Stimulated activated CD4-positive, alpha-beta T cell treated with anti-CD3 and anti-CD28 coated beads, TNF-alpha, amount 100 ng/mL, for 24 hours (primary cell): ENCODE results near the gene NOTO.

Experiments used
- DNase-seq, 3 experiments: peaks; one replicate each; pipeline ENCODE4 v3.0.0-alpha.2; 2020; ENCODE audit warnings: low read depth in 3 of 3

Gene NOTO

GRCh38 chr2:73257425-73258125 is 55.2 kb downstream of the NOTO start:
- no peak for DNase-seq

GRCh38 chr2:73258186-73258912 is 56.0 kb downstream of the NOTO start:
- DNase-seq, result no peak

GRCh38 chr2:73258913-73259215 is 56.5 kb downstream of the NOTO start:
- DNase-seq, result no peak

- no peak for DNase-seq
Measured at GRCh38 chr2:73259276-73259675, 56.9 kb downstream of the NOTO start.

- DNase-seq, result no peak
Measured at GRCh38 chr2:73259704-73260337, 57.4 kb downstream of the NOTO start.

- DNase-seq, result no peak
Measured at GRCh38 chr2:73260338-73260984, 58.1 kb downstream of the NOTO start.
